LNCaP clone FGC (cell line): ENCODE measurements around the gene ZNFX1.
"Not testable (repeated sequence)": the region's sequence is repeated elsewhere in the genome, so short reads cannot be mapped to it uniquely, and the experiment has no call there.

Experiments used
- DNase-seq: peaks from one replicate; pipeline ENCODE4 v3.0.0-alpha.2; 2011; ENCODE audit warnings: low read depth
- H3K4me3 ChIP-seq: 2 replicates; pipeline ENCODE4 v1.5.1; 2011; ENCODE audit warnings: mild to moderate bottlenecking, low read depth, low read length, control low read depth
- TF ChIP-seq, protein P1 (sequence below): IDR thresholded peaks from 2 replicates; pipeline ENCODE4 v1.5.1; 2012; ENCODE audit warnings: mild to moderate bottlenecking; ENCODE audit not compliant: control insufficient read depth, insufficient read depth; ENCODE audit errors: extremely low read depth

The ZNFX1 gene

GRCh38 chr20:49318430-49319207, 40.8 kb upstream of the ZNFX1 start:
- DNase-seq: no peak
- TF ChIP-seq, protein P1, sequence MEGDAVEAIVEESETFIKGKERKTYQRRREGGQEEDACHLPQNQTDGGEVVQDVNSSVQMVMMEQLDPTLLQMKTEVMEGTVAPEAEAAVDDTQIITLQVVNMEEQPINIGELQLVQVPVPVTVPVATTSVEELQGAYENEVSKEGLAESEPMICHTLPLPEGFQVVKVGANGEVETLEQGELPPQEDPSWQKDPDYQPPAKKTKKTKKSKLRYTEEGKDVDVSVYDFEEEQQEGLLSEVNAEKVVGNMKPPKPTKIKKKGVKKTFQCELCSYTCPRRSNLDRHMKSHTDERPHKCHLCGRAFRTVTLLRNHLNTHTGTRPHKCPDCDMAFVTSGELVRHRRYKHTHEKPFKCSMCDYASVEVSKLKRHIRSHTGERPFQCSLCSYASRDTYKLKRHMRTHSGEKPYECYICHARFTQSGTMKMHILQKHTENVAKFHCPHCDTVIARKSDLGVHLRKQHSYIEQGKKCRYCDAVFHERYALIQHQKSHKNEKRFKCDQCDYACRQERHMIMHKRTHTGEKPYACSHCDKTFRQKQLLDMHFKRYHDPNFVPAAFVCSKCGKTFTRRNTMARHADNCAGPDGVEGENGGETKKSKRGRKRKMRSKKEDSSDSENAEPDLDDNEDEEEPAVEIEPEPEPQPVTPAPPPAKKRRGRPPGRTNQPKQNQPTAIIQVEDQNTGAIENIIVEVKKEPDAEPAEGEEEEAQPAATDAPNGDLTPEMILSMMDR: no peak
- H3K4me3 ChIP-seq: no peak overlapping the region

- no peak overlapping the region for H3K4me3 ChIP-seq
These were observed 40.2 kb upstream of the ZNFX1 start for GRCh38 chr20:49318091-49318429.

DNA sequence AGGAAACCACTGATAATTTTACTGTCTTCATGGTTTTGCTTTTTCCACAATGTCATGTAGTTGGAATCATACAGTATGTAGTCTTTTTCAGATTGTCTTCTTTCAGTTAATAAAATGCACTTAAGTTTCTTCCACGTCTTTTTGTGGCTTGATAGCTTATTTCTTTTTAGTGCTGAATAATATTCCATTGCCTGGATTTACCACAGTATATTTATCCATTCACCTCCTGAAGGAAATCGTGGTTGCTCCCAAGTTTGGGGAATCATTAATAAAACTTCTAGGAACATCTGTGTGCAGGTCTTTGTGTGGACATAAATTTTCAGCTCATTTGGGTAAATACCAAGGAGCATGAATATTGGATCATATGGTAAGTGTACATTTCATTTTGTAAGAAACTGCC, 38.8 kb upstream of the ZNFX1 start:
- TF ChIP-seq, protein P1: no peak
- H3K4me3 ChIP-seq: no peak overlapping the region
- DNase-seq: no peak

More at GRCh38 chr20:49318091-49318429, 40.2 kb upstream of the ZNFX1 start:
- DNase-seq: no peak
- TF ChIP-seq, protein P1: no peak

GRCh38 chr20:49315580-49315979, 37.7 kb upstream of the ZNFX1 start:
- DNase-seq: no peak
- TF ChIP-seq, protein P1: no peak
- H3K4me3 ChIP-seq: no peak overlapping the region

- DNase-seq: not testable (repeated sequence)
These were observed 36.2 kb upstream of the ZNFX1 start for GRCh38 chr20:49314052-49314451.

DNA sequence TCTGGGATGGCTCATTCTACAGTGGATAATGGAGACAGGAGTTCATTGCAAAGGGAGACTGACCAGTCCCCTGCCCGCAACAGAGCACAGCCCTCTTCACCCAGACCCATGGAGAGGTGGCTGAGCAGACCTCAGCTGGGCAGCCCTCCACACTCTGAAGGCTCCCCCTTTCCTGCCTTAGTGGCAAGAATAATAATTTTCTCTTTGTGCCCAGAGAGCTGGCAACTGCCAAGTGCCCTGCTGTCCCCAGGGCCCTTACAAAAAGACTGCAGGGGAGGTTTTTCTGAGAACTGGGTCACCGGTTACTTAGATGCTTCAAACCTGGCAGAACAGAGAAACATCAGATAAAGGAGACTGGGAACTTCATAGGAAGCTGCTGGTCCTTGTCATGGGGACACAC, 35.4 kb upstream of the ZNFX1 start:
- H3K4me3 ChIP-seq: no peak overlapping the region
- TF ChIP-seq, protein P1: no peak
- no peak for DNase-seq

More at GRCh38 chr20:49314052-49314451, 36.2 kb upstream of the ZNFX1 start:
- H3K4me3 ChIP-seq: not testable (repeated sequence)

DNA sequence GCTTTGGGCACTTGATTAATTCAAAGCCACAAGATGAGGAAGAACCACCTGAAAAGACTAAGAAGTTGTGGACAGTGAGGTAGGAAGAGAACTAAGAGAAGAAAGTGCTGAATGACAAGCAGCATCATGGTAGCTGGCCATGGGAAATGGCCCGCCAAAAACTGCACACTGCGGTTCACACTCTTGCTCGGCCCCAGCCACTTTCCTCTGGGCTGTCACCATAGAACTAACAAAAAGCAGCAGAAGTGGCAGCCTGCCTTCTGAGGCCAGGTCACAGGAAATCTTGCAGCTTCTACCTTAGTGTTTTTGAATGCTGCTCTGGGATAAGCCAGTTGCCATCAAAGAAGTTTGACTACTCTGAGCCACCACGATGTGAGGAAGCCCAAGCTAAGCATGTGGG, 34.8 kb upstream of the ZNFX1 start:
- TF ChIP-seq, protein P1: no peak

More for the DNA sequence above, 34.8 kb upstream of the ZNFX1 start:
- H3K4me3 ChIP-seq: no peak overlapping the region
- no peak for DNase-seq
